HL-60/S4 treated with retinoic acid at 250 ng/mL for 4 days and 3 days (cell line): Measurements from ENCODE around the gene PMS2.
"Not testable (repeated sequence)": the region's sequence is repeated elsewhere in the genome, so short reads cannot be mapped to it uniquely, and the experiment has no call there.

Source experiments
- in situ Hi-C: fragments of 300-500 bp; cut with MboI; formaldehyde crosslinking; loops from 2 replicates; pipeline ENCODE4 v1.7.0; 2022; ENCODE audit warnings: low sequenced_read_pairs

PMS2 gene, protein sequence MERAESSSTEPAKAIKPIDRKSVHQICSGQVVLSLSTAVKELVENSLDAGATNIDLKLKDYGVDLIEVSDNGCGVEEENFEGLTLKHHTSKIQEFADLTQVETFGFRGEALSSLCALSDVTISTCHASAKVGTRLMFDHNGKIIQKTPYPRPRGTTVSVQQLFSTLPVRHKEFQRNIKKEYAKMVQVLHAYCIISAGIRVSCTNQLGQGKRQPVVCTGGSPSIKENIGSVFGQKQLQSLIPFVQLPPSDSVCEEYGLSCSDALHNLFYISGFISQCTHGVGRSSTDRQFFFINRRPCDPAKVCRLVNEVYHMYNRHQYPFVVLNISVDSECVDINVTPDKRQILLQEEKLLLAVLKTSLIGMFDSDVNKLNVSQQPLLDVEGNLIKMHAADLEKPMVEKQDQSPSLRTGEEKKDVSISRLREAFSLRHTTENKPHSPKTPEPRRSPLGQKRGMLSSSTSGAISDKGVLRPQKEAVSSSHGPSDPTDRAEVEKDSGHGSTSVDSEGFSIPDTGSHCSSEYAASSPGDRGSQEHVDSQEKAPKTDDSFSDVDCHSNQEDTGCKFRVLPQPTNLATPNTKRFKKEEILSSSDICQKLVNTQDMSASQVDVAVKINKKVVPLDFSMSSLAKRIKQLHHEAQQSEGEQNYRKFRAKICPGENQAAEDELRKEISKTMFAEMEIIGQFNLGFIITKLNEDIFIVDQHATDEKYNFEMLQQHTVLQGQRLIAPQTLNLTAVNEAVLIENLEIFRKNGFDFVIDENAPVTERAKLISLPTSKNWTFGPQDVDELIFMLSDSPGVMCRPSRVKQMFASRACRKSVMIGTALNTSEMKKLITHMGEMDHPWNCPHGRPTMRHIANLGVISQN

DNA sequence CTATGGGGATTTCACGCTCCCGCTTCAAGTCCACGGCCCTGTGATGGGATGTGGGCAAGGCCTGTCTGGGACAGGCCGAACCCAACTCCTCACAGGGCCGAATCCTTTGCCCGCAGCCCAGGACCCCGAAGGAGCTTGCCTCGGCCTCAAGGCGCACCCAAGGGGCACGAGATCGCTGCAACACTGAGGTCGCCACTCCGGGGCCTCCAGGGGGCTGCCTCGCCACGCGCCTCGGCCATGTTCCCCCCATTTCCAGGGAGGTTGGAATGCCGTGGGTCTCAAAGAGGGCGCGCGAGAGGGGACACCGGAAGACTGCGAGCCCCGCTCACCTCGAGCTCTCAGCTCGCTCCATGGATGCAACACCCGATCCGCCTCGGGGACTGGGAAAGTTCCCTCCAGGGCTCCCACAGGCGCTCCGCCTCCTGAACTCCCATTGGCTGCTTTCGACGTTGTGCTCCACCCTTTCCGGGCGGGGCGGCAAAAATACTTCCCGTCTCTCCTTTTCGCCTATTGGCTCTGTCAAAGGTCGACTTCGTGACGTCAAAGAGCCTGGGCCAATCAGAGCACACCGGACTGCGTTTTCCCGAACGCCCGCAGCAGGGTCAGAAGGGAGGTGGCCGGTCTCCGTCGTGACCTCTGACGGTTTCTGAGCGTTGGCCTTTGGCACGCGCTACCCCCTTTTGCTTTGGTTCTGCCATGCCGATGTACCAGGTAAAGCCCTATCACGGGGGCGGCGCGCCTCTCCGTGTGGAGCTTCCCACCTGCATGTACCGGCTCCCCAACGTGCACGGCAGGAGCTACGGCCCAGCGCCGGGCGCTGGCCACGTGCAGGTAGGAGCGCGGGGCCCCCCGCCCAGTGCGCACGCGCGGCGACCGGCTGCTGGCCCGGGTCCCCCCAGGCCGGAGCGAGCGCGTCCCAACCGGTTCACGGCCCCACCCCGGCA lies at the start of gene PMS2, which contains the start of gene AIMP2:
PMS2 (minus strand) TSS at position 382 of the 944 bp plus-strand sequence; CDS start at position 352, 30 bp downstream.
AIMP2 (plus strand) TSS at position 605 of the 944 bp plus-strand sequence; CDS start at position 697, 92 bp downstream.
- in situ Hi-C loops: no loop called here

- in situ Hi-C loops: no loop called here
Observed at GRCh38 chr7:6057316-6058129, 48.7 kb upstream of the PMS2 start.

DNA sequence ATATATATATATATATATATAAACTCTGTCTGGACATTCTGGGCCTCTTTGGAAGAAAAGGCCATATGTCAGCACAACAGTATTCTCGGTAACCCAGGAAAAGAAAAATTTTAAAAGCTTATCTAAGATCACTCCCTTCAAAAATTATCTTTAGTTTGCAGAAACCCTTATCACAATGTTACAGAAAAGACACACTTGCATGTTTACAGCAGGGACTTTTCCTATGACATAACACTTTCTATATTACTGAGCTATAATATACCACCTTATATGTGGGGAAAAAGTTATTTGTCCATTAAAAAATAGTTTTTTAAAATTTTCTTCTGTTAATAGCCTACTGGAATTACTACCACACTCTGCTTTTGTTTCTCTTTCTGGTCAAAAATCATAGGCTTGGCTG lies 47.8 kb upstream of the PMS2 start:
- in situ Hi-C loops: no loop called here

DNA sequence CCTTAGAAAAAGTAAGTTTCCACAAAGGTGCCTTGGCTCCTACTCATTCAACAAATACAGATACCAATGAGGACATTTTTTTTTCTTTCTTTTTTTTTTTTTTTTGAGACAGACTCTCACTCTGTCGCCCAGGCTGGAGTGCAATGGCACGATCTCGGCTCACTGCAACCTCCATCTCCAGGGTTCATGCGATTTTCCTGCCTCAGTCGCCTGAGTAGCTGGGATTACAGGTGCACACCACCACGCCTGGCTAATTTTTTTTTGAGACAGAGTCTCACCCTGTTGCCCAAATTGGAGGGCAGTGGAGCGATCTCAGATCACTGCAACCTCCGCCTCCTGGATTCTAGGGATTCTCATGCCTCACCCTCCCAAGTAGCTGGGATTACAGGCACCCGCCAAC lies 42.3 kb upstream of the PMS2 start:
- in situ Hi-C loops: not testable (repeated sequence)

GRCh38 chr7:6049780-6050179 lies 40.9 kb upstream of the PMS2 start:
- in situ Hi-C loops: no loop called here

DNA sequence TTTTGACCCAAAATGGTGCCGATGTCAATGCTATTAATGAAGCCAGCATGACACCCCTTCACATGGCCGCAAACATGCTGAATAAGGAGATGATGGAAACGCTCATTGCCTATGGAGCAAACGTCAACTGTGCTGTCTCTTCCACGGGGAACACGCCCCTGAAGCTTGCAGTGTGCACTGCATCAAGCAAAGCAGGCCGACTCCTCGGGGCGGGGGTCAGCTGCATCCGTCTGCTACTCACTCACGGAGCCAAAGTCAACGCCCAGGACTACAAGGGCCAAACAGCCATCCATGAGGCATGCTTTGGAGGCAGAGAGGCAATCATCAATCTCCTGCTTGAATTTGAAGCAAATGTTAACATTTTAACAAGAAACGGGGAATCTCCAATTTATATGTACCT lies 26.8 kb upstream of the PMS2 start:
- in situ Hi-C loops: no loop called here

DNA sequence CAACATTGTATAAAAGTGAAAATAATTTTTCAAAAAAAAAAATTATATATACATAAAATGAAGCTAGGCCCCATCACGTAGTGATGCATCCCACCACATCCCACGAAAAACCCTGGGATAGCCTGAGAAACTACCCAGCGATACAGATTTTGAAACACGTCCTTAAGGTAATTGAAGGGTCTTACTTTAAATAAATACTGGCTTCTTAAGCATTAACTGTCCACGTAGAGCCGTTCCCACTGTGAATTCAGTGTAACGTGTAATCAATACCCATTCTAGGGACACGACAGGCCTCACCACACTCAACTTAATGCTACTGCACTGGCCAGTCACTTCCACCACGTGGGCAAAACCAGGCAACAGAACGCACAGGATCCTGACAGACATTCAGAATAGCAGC lies 26.3 kb upstream of the PMS2 start:
- in situ Hi-C loops: no loop called here

- in situ Hi-C loops: no loop called here
Observed at GRCh38 chr7:6032641-6033040, 23.8 kb upstream of the PMS2 start.

DNA sequence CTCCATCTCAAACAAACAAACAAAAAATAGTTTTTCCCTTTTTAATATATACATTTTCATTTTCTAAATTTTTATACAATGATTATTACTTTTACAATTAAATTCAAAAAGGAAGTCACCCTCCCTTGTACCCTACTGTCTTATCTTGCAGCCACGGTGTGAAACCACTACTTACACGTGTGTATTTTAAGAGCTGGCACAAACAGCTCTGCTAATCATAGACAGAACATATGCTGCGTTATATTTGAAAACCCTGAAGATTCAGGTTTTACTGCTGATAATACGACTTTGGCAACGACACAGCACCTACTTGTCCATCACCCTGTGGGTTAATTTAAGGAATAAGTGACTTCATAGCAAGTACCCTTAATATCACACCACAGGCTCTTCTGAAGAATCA lies 23.3 kb upstream of the PMS2 start:
- in situ Hi-C loops: no loop called here

DNA sequence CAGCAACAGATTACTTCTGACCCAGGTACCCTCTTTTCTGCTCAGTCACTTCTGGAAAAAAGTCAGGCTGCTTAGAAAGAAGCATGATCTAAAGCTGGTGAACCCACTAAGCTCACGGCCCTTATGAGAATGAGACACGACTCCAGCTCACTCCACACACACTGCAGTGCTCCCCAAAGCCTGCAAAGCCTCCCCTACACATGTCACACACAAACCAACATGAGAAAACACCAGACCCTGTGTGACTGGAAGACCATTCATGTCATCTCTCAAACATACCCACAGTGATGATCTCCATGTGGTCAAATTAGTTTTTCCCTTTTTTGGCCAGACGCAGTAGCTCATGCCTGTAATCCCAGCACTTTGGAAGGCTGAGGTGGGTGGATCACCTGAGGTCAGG lies 22.7 kb upstream of the PMS2 start:
- in situ Hi-C loops: no loop called here

DNA sequence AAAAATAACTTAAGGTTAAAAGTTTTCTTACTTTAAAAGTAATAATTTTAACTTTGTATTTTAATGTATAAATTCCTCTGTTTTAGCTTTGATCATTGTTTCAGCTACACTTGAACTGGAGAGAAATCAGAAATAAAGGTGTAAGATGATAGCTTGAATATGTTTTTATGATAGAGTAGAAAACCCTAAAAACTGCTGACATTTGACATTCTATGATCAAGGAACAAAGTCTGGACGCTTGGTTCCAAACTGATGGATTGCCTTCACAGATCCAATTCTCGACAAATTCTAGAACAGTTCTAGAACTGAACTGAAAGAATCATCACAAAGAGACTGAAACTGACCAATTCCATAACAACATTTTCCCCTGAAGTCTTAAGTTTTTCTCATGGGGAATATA lies 22.1 kb upstream of the PMS2 start, which contains the start of gene ANKRD61:
ANKRD61 (plus strand) TSS at position 389 of the 400 bp plus-strand sequence; CDS start at position 389, 0 bp downstream.
- in situ Hi-C loops: no loop called here

GRCh38 chr7:6028563-6028962 lies 19.7 kb upstream of the PMS2 start:
- in situ Hi-C loops: no loop called here

GRCh38 chr7:6027806-6028365 lies 19.0 kb upstream of the PMS2 start:
- in situ Hi-C loops: no loop called here

- in situ Hi-C loops: no loop called here
Observed at GRCh38 chr7:6026820-6027311, 18.0 kb upstream of the PMS2 start.

DNA sequence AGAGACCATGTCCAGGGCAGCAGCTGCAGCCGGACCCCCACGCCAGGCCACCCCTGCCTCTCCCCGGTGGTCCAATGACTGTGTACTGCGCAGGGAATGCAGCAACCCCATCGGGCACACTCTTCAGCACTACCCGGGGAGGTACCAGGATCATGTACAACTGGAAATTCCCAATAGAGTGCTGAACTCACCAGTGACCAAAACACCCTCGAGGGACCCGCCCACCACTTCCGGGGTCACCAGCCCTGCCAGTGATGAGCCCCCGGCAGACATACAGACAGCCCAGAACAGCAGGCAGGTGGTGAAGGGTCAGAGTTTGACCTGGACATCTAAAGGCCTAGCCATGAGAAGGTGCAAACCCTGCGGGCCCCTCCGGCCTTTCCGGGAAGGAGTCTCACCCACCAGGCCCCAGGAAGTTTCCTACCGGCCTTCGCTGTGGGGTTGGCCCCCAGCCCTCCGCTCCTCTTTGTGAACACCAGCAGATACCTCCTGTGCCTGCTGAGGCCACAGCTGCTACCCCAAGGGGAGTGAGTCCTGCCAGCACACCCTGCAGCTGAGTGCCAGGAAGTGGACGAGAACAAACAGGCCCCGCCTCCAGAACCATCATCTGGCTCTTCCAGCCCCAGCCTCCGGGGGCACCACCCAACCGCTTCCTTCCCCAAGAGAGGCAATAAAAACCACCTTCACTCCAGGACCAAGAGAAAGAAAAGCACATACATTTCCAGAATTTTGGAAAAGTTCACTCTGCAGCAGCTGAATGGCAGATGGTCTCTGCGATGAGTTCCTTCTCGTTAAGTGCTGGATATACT lies 17.4 kb upstream of the PMS2 start:
- in situ Hi-C loops: no loop called here

DNA sequence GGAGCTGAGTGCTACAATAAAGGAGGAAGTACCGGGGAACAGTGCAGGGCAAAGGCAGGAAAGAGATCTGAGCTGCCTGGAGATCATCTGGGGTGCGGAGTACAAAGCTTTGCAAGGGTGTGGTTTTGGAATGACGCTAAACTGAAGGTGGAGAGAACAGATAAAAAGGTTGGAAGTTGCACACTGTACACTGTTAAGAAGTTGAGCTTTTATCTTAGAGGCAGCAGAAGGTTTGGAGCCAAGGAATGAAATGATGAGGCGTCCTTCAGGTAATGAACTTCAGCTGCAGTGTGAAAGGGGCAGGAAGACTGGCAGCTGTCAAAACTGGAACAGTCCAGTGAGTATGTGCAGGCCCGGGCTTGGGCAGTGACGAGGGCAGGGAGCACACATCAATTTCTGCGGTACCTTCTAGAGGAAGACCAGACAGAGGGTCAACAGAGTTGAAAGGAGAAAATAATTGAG lies 15.2 kb upstream of the PMS2 start:
- in situ Hi-C loops: no loop called here

- in situ Hi-C loops: no loop called here
Observed at GRCh38 chr7:6022707-6023106, 13.9 kb upstream of the PMS2 start.
